ENCODE measurements around the gene ZNF787.

The ZNF787 gene

GRCh38 chr19:56091751-56092546, 29.1 kb downstream of the ZNF787 start:
- DNase-seq (ENCODE audit: extremely low spot score, insufficient read length, low read depth) (no peak), FAIRE-seq (no peak)

GRCh38 chr19:56091066-56091490, 30.0 kb downstream of the ZNF787 start:
- FAIRE-seq: no peak
- no peak for DNase-seq (ENCODE audit: extremely low spot score, insufficient read length, low read depth)

- FAIRE-seq (no peak), DNase-seq (ENCODE audit: extremely low spot score, insufficient read length, low read depth) (no peak)
Measured at GRCh38 chr19:56089344-56089743, 31.8 kb downstream of the ZNF787 start.

GRCh38 chr19:56088497-56089215, 32.4 kb downstream of the ZNF787 start:
- no peak for DNase-seq (ENCODE audit: extremely low spot score, insufficient read length, low read depth)
- no peak for FAIRE-seq

- DNase-seq (ENCODE audit: extremely low spot score, insufficient read length, low read depth) (no peak), FAIRE-seq (no peak)
Measured at GRCh38 chr19:56087647-56088496, 33.2 kb downstream of the ZNF787 start.

GRCh38 chr19:56086671-56087430, 34.2 kb downstream of the ZNF787 start:
- no peak for FAIRE-seq
- DNase-seq (ENCODE audit: extremely low spot score, insufficient read length, low read depth): no peak

GRCh38 chr19:56085571-56086275, 35.4 kb downstream of the ZNF787 start:
- FAIRE-seq (no peak), DNase-seq (ENCODE audit: extremely low spot score, insufficient read length, low read depth) (no peak)

GRCh38 chr19:56084835-56085536, 36.1 kb downstream of the ZNF787 start:
- DNase-seq (ENCODE audit: extremely low spot score, insufficient read length, low read depth) (no peak), FAIRE-seq (no peak)

- DNase-seq (ENCODE audit: extremely low spot score, insufficient read length, low read depth): no peak
- no peak for FAIRE-seq
Measured at GRCh38 chr19:56083668-56084067, 37.4 kb downstream of the ZNF787 start.

GRCh38 chr19:56080669-56081401, 40.3 kb downstream of the ZNF787 start:
- FAIRE-seq (peak; percentile 85), DNase-seq (ENCODE audit: extremely low spot score, insufficient read length, low read depth) (peak; percentile 78)

GRCh38 chr19:56079609-56080008, 41.5 kb downstream of the ZNF787 start:
- DNase-seq (ENCODE audit: extremely low spot score, insufficient read length, low read depth): no peak

GRCh38 chr19:56076498-56076897, 44.6 kb downstream of the ZNF787 start:
- DNase-seq (ENCODE audit: extremely low spot score, insufficient read length, low read depth): no peak
- FAIRE-seq: peak; percentile 35

More at GRCh38 chr19:56079609-56080008, 41.5 kb downstream of the ZNF787 start:
- no peak for FAIRE-seq

GRCh38 chr19:56071151-56071550, 49.9 kb downstream of the ZNF787 start:
- DNase-seq (ENCODE audit: extremely low spot score, insufficient read length, low read depth): no peak
- FAIRE-seq: no peak

- FAIRE-seq (no peak), DNase-seq (ENCODE audit: extremely low spot score, insufficient read length, low read depth) (no peak)
Measured at GRCh38 chr19:56069642-56070041, 51.5 kb downstream of the ZNF787 start.

- DNase-seq (ENCODE audit: extremely low spot score, insufficient read length, low read depth): peak; percentile 59
- FAIRE-seq: peak; percentile 72
Measured at GRCh38 chr19:56066152-56067023, 54.7 kb downstream of the ZNF787 start.

GRCh38 chr19:56053596-56053995, 67.5 kb downstream of the ZNF787 start:
- FAIRE-seq (no peak), DNase-seq (ENCODE audit: extremely low spot score, insufficient read length, low read depth) (no peak)
